CD1c-positive myeloid dendritic cell (primary cell): ENCODE results near the gene NETO2.
"Not testable (repeated sequence)": the region's sequence is repeated elsewhere in the genome, so short reads cannot be mapped to it uniquely, and the experiment has no call there.

ENCODE experiments used
- DNase-seq: peaks from one replicate; pipeline ENCODE4 v3.0.0-alpha.2; 2016; ENCODE audit errors: extremely low spot score

NETO2 gene, protein sequence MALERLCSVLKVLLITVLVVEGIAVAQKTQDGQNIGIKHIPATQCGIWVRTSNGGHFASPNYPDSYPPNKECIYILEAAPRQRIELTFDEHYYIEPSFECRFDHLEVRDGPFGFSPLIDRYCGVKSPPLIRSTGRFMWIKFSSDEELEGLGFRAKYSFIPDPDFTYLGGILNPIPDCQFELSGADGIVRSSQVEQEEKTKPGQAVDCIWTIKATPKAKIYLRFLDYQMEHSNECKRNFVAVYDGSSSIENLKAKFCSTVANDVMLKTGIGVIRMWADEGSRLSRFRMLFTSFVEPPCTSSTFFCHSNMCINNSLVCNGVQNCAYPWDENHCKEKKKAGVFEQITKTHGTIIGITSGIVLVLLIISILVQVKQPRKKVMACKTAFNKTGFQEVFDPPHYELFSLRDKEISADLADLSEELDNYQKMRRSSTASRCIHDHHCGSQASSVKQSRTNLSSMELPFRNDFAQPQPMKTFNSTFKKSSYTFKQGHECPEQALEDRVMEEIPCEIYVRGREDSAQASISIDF

DNA sequence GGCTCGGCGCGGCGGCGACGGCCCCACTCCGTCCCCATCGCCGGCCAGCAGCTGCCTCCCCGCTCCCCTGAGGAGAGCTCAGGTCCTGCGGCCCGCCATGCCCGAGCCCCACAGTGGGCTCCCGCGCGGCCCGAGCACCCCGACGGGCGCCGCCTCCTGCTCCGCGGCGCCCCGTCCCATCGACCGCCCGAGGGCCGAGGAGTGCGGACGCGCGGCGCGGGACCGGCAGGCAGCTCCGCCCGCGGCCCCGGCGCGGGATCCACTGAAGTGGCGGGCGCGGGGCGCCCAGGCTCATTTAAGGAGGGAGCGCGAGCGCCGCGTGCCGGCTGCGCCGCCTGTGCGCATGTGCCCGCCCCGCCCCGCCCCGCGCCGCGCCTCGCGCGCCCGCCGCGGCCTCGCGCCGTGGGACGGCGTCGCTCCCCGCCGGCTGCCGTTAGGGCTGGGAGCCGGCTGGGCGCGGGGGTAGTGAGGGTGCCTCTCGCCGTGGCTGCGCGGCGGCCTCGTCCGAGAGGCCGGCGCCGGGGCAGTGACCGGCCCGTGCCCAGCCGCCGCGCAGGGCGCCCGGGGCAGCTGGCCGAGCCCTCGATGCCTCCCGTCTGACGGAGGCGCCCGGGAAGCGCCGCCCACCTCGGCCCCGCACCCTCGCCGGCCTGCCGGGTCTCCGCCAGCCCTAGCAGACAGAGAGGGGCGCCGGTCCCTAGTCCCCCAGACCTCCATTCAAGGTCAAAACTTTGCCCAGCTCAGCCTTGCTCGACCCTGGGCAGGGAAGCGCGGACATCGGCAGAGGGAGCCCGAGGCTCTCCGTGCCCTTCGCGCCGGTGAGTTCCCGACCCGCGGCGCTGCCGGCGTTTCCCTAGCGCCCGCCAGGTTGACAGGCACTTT is at the start of gene NETO2:
Gene NETO2, minus strand, starts transcription at position 269 of the 882 bp plus-strand sequence. CDS start 333 bp downstream, outside the sequence.
- peak; percentile 79 for DNase-seq

DNA sequence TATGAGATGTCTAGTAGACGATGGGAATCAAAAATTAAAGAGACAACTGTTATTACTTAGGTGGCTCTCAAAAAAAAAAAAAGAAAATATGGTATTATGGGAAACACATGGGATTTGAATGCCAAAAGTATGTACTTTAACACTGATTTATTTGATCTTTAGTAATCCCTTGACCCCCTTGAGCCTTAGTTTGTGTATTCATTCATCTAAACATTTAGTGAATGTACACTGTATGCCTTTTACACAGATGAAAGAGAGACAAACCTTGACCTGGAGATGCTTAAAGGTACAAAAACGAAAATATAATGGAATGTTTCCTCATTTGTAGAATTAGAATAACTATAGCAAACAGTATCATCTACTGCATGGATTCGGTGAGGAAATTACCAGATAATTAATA is 38.6 kb upstream of the NETO2 start:
- DNase-seq = no peak

DNA sequence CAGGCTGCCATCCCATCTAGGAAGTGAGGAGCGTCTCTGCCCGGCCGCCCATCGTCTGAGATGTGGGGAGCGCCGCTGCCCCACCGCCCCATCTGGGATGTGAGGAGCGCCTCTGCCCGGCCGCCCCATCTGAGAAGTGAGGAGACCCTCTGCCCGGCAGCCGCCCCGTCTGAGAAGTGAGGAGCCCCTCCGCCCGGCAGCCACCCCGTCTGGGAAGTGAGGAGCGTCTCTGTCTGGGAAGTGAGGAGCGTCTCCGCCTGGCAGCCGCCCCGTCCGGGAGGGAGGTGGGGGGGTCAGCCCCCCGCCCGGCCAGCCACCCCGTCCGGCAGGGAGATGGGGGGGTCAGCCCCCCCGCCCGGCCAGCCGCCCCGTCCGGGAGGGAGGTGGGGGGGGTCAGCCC is 37.3 kb upstream of the NETO2 start:
- DNase-seq = not testable (repeated sequence)

DNA sequence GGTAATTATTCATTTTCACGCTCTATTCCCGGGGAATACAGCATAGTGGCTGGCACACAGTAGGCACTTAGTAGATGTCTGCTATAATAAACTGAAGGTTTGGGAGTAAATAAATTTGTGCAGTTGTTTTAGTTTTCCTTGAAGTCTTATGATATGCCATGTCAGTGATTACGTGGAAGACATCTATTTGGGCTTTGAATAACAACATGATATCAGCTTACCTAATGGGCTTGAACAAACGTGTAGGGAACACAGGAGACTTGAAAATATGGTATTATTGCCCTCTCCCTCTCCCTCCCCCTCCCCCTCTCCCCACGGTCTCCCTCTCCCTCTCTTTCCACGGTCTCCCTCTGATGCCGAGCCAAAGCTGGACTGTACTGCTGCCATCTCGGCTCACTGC is 36.3 kb upstream of the NETO2 start:
- no peak for DNase-seq

DNA sequence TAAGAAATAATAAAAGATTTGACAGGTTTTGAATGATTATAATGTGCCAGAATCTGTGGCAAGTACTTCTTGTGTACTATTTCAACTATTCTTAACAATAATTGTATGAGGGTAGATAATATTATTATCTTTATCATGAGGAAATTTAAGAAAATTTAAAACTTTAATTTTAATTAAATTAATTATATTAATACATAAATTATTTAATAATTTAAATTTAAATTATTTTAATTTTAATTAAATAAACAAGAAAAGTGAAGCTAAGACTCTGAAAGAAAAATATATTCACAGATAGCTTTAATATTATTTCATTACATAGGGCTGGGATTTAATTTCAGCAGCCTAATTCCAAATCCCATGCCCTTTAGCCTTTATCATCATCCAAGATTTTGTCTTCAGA is 31.4 kb upstream of the NETO2 start:
- no peak for DNase-seq

DNA sequence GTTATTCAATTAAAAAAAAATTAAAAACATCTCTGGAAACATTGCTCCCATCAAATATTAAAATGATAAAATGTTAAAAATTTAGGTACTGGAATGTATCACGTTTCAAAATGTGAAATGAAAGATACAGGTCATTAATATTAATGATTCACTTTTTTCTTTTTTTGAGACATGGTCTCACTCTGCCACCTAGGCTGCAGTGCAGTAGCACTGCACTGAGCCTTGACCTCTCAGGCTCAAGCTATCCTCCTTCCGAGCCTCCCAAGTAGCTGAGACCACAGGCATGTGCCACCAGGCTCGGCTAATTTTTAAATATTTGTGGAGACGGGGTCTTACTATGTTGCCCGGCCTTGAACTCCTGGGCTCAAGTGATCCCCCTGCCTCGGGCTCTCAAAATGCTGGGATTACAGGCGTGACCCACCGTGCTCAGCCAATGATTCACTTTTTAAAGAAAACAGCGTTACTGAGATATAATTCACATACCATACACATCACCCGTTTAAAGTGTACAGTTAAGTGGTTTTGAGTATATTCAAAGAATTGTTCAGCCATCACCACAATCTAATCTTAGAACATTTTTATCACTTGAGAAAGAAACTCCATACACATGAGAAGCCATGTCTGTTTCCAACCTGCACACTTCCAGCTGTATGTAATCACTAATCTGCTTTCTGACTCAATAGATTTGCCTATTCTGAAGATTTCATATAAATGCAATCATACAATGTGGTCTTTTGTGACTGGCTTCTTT is 19.1 kb upstream of the NETO2 start:
- DNase-seq = no peak

DNA sequence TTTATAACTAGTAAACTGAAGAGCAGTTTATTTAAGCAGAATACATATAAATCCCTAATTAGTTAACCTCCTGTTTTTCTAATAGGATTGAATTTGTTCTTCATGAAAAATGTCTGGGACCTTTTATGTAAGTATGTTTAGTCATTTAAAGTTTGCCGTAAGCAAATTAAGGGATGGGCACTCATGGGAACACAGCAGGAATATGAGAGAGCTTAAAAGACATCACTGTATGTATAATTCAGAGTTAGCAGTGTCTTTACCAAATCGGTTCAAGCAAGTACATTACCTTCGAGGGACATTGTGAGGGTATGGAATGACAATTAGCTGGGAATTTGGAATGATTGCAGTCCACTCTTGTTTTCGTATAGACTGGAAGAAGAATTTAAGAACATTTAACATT is 17.7 kb upstream of the NETO2 start:
- no peak for DNase-seq

DNA sequence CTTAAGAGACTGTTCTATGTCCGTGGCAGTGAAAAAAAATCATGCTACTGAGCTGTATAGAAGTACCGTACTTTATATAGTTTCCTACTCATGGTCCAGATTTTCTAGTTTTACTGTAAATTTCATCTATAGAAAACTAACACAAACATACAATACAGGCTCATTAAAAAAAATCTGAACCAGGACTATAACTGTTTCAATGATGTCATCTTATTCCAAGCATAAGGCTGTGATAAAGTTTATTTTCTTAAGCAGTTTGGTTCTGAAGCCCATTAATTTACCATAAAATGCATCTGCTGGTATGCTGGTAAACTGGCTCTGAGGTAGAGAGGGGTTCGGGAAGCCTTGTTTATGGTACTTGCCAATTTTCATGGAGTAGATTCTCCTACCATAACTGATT is 16.7 kb upstream of the NETO2 start:
- no peak for DNase-seq

DNA sequence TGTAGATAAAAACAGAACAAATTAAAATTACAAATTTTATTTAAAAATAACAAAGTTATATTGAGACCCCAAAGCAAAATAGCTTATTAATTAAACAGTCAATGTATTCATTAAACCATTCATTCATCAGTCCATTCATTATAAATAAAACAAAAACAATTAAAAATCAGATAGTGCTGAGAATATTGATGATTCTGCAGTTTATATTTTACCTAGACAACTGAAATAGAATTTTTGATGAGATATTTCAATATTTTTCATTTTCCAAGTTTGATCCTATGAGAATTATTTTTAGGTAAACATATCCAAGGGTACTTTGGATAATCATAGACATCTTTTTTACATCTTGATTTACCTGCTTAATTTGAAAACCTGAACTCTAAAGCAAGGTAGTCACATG is 15.2 kb upstream of the NETO2 start:
- no peak for DNase-seq

DNA sequence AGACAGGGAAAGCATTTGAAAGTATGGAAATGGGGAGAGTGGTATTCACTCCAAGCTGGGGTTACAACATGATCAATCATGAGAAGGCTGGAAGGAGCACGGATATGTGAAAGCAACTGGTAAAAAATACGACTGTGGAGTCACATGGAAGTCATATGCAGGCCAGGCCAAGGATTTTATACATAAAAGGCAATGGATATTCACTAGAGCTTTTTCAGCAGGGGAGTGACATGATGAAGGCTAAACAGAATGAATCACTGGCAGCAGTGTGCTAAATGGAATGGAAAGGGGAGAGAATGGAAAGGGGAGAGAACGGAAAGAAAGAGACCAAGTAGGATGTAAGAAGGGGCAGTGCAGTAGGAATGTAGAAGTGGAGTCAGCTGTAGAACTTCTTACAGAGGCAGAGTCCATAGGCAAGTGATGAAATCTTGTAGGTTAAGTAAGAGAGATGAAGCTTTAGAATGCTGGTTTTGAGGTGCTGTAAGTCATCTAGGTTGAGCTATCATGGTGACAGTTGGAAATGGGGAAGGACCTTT is 13.0 kb upstream of the NETO2 start:
- no peak for DNase-seq

DNA sequence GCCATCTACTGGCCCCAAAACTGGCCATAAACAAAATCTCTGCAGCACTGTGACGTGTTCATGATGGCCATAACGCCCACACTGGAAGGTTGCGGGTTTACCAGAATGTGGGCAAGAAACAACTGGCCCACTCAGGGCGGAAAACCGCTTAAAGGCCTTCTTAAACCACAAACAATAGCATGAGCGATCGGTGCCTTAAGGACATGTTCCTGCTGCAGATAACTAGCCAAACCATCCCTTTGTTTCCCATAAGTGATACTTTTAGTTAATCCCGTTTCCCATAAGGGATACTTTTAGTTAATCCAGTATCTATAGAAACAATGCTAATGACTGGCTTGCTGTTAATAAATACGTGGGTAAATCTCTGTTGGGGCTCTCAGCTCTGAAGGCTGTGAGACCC is 8.8 kb upstream of the NETO2 start:
- not testable (repeated sequence) for DNase-seq

DNA sequence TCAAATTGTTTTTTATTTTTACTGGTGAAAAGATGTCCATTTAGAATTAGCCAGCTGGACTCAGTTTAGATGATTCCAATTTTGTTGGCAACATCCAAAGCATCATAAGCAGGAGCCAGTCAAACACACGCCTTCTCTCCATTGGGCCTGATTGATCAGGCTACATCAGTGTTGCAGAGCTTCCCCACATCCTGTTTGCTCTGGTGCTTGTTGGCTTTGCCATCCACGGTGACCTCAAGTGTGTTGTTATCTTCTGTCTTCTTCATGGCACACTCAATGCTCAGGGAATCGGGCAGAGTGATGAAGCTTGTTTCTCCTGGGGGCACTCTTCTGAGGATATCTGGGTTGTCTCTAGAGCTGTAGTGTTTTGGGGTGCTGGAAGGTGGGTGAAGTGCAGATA is 6.3 kb upstream of the NETO2 start:
- no peak for DNase-seq

DNA sequence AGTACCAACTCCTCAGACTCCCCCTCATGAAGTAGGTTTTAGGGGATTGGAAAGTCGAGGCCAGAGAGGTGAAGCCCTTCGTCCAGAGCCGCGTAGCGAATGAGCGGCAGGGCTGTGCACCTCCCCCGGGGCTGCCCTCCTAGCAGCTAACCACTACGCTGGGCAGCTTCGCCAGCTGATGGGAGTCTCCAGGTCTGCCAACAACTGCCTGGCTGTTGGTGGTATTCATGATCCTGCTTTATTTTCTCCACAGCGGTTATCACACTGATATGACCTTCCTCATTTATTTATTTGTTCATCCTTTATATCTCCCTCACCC is 773 bp upstream of the NETO2 start:
- DNase-seq = no peak

DNA sequence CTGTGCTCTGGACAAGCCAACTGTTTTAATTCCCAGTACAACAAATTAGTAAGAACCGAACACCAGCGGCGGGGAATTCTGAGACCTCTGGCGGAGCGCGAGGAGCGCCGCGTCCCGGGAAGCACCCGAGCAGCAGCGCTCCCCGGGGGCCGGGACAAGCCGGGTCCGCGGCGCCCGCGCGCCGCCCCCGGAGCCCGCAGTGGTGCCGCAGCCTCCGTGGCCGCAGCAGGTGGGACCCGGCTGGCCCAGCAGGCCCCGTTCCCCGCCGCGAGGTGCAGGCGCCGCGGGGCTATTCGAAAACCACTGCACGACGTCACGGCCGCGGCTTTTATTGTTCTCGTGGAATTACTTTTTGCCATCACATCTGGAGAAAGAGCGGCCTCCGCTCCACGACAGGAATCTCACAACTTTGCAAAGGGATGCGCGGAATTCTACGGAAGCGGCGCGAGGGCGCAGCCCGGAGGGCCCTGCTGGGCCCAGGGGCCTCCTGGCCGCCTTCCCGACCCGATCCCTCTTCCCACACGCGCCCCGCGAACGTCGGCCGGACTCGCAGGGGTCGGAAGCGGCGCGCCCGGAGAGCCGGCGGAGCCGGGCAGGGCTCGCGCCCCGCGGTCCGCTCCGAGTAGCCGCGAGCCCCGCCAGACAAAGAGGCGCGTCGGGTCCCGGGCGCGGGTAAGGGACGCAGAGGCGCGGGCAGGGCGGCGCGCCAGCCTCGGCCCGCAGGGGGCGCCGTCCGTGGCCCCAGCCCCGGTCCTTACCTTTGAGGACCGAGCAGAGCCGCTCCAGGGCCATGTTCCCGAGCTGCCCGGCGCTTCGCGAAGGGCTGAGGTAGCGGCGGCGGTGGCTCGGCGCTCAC is 696 bp downstream of the NETO2 start:
- peak; percentile 79 for DNase-seq

DNA sequence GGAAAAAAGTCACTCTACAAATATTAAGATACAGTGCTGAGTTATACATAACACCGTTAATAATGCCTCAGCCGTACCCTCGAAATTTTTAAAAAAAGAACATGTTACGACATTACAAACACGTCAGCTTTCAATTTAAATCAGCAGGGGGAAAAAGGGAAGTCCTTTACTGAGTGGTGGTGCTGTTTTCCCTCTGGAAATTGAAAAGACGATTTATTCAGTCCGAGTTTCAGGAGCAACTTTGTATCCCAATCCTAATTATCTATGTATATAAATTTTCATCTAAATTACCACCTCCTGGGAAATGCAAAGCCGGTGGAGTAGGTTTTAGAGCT is 1.3 kb downstream of the NETO2 start:
- DNase-seq = peak; percentile 85

DNA sequence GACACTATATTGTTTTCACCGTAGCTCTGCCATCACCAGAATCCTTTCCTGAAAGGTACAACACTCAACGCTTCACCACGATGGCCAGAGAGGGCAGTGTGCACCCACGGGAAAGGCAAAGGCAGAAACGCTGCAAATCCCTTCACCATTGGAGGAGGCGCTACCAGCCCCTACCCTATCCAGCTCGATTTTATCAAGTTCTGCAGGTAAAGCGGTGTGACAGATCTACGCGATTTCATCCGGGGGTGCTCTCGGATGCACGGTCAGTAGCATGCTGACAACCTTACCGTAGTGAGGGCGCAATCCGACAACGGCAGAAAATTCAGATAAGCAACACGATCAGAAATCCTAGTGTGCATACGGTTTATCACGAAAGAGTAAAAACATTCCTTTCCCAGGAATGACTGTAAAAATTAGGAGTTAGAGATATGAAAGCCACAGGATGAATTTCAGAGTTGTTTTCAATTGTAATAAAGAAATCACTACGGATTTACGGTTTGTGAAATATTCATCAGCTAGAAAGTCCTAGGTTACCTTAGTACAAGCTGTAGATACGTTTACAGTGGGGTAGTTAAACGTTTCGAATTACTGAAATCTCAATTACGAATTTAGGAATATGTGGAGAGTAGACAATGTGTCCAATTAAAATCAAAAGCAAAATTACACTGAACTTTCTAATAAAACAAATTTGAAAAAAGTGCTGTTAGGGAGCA is 1.8 kb downstream of the NETO2 start:
- DNase-seq = peak; percentile 89

DNA sequence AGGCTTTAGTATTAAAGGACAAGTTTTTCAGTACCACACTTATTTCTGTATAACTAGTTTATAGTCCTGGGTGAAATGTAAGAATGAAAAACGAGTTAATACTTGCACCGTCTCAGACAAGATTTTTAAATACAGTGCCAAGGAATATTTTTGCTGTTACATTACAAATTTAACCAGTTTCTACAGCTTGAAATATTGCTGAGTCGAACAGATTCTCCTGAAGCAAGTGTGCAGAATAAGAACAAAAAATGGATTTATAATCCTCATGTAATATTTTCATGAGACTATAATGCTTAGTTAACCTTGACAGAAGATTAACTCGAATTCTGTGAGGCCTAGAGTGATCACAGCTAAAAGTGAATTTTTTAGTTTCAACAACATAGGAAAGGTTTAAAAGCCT is 3.1 kb downstream of the NETO2 start:
- no peak for DNase-seq

DNA sequence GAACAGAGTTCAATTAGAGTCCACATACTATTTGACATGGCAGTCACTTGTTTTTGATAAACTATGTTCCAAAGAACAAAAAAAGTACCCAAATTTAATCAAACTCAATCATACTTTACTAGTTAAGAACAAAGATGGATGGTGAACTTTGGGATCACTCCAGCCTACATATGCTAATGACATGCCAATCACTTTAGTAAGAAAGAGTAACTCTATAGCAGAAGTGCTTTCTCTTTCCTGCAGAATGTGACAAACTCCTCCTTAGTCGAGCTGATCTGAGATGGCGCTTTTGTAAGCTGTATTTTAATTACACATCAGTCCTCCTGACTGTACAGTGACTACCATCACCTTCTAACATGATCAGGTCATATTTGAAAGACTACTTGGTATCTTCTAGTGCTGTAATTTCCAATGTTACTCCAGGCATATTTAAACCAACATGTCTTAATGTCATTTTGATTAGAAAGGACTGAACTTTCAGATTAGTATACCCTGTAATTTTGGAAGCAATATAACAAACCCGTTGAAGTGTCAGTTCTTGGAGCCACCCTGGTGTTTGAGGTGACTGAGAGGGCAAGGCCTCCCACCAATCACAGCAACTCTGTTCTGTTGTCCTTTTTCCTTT is 4.1 kb downstream of the NETO2 start:
- no peak for DNase-seq

DNA sequence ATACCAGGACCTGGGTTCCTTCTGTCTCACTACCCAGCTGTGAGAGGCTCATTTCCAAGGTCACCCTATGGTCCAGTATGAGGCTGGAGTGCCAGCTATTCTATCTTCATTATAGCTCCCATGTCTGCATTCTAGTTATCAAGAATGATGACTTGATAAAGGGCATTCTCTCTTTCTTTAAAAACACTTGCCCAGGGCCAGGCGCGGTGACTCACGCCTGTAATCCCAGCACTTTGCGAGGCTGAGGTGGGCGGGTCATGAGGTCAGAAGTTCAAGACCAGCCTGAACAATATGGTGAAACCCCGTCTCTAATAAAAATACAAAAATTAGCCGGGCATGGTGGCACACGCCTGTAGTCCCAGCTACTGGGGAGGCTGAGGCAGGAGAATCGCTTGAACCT is 5.8 kb downstream of the NETO2 start:
- not testable (repeated sequence) for DNase-seq
